Cardiac fibroblast (primary cell): ENCODE data around the gene CBX5.

ENCODE experiments used
- DNase-seq, 2 donors: peaks; one replicate each; pipeline versions ENCODE4 v3.0.0 to v3.0.0-alpha.2; 2010; ENCODE audit warnings: low read depth in 2 of 2
- H3K4me3 ChIP-seq, 2 donors: replicated peaks in 1 of 2; 1 replicate in 1 of 2; 2 replicates in 1 of 2; pipeline ENCODE4 v1.5.1; 2011; ENCODE audit warnings: low read depth in 2 of 2, low read length in 2 of 2, mild to moderate bottlenecking in 2 of 2, moderate library complexity in 1 of 2
- CTCF ChIP-seq: IDR thresholded peaks from one replicate; pipeline ENCODE4 v1.5.1; 2011; ENCODE audit warnings: low read depth, mild to moderate bottlenecking, low read length, inconsistent platforms

The CBX5 gene

DNA sequence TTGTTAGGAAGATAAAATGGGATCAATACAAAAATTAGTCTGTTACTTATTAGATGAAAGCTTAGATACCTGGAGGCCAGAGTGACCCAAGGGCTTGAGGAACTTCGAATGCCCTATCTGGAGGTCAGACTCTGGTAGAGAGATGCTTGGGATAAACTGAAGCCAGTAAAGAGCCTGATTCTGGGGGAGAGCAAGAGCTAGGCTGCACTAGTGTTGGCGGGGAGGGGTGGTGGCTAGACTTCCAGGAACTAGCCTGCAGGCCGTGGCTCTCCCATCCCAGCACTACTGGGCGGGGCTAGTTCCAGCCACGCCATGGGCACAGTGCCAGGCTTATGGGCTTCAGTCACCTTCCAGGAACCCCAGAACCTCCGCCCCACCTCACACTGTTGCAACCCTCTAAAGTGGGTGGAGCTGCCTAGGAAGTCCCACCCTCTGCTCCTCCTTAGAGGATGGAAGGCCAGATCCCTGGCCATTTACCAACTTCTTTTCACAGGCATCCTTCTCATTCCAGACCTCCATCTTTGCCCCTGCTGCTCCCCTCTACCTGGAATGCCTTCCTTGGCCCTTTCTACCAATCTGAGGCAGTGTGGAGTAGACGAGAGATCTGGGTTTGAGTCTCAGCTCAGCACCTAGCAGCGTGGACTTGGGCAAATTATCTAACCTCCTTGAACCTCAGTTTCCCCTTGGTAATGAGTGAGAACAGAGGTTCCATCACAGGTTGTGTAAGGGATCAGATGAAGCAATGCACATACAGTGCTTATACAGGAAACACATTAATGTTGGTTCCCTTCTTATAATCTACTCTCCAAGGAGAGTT lies 27.2 kb upstream of the CBX5 start:
- H3K4me3 ChIP-seq, result no peak overlapping the region
- DNase-seq, result peak; percentile 74 to 95
- no peak for TF ChIP-seq CTCF

DNA sequence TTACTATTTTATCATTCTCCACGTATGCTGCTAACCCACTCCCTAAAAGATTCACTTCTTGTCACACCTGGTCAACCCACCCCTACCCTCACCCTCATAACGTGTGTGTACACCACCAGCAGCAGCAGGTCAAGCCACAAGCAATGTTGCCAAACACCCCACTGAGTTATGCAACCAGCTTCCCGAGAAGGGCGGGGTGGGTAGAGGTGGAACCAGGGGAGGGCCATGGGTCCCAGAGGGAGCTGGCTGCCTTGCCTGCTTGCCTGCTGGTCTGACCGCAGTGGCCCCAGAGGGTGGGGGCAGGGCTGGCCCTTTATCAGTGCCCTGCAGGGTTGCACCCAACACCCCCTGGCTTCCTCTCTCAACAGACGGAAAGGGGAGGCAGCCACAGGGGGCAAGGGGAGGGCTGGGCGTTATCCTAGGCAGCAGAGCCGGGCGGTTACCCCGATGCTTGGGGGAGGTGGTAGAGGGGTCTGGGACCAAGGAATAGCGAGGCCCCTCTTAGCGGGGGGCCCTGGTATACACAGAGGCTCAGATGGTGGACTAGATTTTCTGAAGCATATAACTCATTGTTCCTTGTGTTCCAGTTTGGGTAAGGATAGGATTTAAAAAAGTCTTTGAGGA lies 24.4 kb upstream of the CBX5 start:
- peak; percentile 72 to 75 for DNase-seq

GRCh38 chr12:54303640-54304039 lies 23.7 kb upstream of the CBX5 start:
- TF ChIP-seq CTCF, result no peak
- no peak for DNase-seq
- H3K4me3 ChIP-seq, result no peak overlapping the region

More for the DNA sequence above, 24.4 kb upstream of the CBX5 start:
- no peak for TF ChIP-seq CTCF
- peak overlapping the region in 1 of 2 donors; percentile 5 for H3K4me3 ChIP-seq

DNA sequence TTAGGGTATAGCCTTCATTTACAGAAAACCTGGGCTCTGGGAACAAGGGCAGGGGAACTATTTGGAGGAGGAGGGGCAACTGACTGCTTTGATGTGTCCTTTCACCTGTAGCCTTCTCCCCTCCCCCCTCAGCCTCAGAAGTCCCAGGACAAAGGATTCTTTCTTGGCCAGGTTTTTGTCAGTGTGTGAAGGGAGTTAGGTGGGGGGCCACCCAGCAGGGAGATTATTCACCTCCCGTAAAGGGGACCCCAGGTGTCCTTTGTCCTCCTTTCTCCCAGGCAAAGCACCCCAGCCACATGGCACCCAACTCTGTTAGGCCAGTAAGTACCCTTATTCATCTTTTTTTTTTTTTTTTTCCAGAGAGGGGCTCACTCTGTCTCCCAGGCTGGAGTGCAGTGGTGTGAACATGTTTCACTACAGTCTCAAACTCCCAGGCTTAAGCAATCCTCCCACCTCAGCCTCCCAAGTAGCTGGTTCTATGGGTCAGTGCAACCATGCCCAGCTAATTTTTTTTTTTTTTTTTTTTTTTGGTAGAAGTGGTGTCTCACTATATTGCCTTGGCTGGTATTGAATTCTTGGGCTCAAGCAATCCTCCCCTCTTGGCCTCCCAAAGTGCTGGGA lies 21.6 kb upstream of the CBX5 start:
- no peak for DNase-seq
- no peak for TF ChIP-seq CTCF
- H3K4me3 ChIP-seq, result no peak overlapping the region

DNA sequence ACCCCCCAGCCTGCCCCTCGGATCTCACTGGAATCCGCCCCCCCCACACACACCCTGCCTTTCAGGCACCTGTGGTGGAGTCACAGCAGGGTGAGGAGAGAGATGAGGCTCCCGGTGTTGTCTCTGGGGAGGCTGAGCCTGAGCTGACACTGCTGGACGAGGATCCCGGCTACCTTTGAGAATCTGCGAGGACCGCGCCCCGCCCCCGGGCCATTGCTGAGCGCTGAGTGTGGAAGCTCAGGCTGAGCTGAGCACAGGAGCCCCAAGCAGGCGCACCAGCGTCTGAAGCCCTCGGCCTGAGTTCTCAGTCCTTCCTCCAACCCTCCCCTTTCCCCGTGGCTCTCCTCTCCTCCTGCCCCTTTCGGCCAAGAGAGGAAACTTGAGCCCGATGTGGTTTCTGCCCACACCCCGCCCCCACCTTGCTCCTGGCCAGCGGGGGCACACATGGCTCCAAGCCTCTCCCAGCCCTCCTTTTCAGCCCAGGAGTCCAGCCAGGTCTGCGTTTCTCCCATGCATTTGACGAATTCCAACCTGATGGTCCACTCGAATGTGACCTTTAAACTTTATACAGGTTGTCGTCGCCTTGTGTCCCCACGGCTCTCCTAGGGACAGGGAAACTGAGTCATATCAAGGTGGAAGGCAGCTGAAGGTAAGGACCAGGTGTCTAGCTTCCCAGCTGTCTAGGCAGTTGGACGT lies 21.0 kb upstream of the CBX5 start, which contains the start of gene NFE2:
Gene NFE2 (minus strand): TSS at position 284 of the 696 bp plus-strand sequence. CDS start 5,767 bp downstream, outside the sequence.
- H3K4me3 ChIP-seq, result peak within 1 kb of the TSS; percentile 16 to 32
- peak; percentile 52 to 81 for DNase-seq

More for the DNA sequence above, 21.0 kb upstream of the CBX5 start, which contains the start of gene NFE2:
- TF ChIP-seq CTCF, result no peak
